CD4-positive, alpha-beta T cell (primary cell): ENCODE measurements around the gene ARAF. TPM values are rescaled to one million over a fixed set of nuclear protein-coding genes. Genes with fewer than 3 reads are reported as not detected.

ENCODE experiments used
- ATAC-seq: fragments of 200-7000 bp; cut with Tn5 transposase; one replicate; pipeline ENCODE4 v1.10.0; 2022; ENCODE audit warnings: mild to moderate bottlenecking; ENCODE audit not compliant: poor library complexity
- CTCF ChIA-PET: fragments of 350-600 bp; sonication (Branson Sonifier 250); formaldehyde crosslinking; loops from one replicate; lab custom pipeline; 2021; ENCODE audit warnings: antibody characterized with exemption, inconsistent platforms; lab: Charles Lee
- POLR2A ChIA-PET: fragments of 350-600 bp; sonication (Branson Sonifier 250); formaldehyde crosslinking; loops from one replicate; lab custom pipeline; 2021; ENCODE audit warnings: antibody characterized with exemption, inconsistent platforms; lab: Charles Lee
- DNase-seq, 14 experiments: peaks; one replicate each; pipeline ENCODE4 v3.0.0-alpha.2; 2013 to 2020; ENCODE audit warnings: mixed read lengths in 2 of 14
- H3K27ac ChIP-seq, 2 donors: one replicate each; pipeline versions ENCODE4 v1.5.1 to v1.7.0; 2013; ENCODE audit warnings: low read length in 2 of 2, low read depth in 1 of 2, mild to moderate bottlenecking in 1 of 2
- H3K27me3 ChIP-seq, 2 experiments: 1 replicate in 1 of 2; 2 replicates in 1 of 2; pipeline versions ENCODE4 v1.6.1 to v1.7.0; 2013; ENCODE audit warnings: low read length in 2 of 2, control low read depth in 1 of 2, mild to moderate bottlenecking in 1 of 2, moderate library complexity in 1 of 2; ENCODE audit not compliant: insufficient read depth in 2 of 2, control insufficient read depth in 1 of 2
- H3K36me3 ChIP-seq: one replicate; pipeline ENCODE4 v1.6.1; 2013; ENCODE audit warnings: low read length, control low read depth; ENCODE audit not compliant: insufficient read depth
- H3K4me1 ChIP-seq: one replicate; pipeline ENCODE4 v1.6.1; 2013; ENCODE audit warnings: low read length, control low read depth; ENCODE audit not compliant: insufficient read depth
- H3K4me3 ChIP-seq: one replicate; pipeline ENCODE4 v1.5.1; 2013; ENCODE audit warnings: mild to moderate bottlenecking, low read length, moderate library complexity
- H3K9me3 ChIP-seq, 2 experiments: 1 replicate in 1 of 2; 2 replicates in 1 of 2; pipeline versions ENCODE4 v1.6.1 to v1.7.0; 2013; ENCODE audit warnings: low read length in 2 of 2, mild to moderate bottlenecking in 2 of 2, control low read depth in 1 of 2, moderate library complexity in 1 of 2; ENCODE audit not compliant: control insufficient read depth in 1 of 2, insufficient read depth in 1 of 2
- H3K27ac Mint-ChIP-seq: one replicate; pipeline ENCODE4 v1.8.0; 2020; ENCODE audit warnings: mixed read lengths
- H3K27me3 Mint-ChIP-seq: one replicate; pipeline ENCODE4 v1.8.0; 2021; ENCODE audit warnings: mixed read lengths
- H3K36me3 Mint-ChIP-seq: one replicate; pipeline ENCODE4 v1.8.0; 2021; ENCODE audit warnings: low read depth, mixed read lengths
- H3K4me1 Mint-ChIP-seq: one replicate; pipeline ENCODE4 v1.8.0; 2021; ENCODE audit warnings: low read depth, mixed read lengths
- H3K4me3 Mint-ChIP-seq: one replicate; pipeline ENCODE4 v1.8.0; 2020; ENCODE audit warnings: mild to moderate bottlenecking, mixed read lengths
- H3K9me3 Mint-ChIP-seq: one replicate; pipeline ENCODE4 v1.8.0; 2020; ENCODE audit warnings: mixed read lengths
- intact Hi-C, 2 experiments: fragments of 100-400 bp; cut with DNase I in 1 of 2; cut with micrococcal nuclease in 1 of 2; formaldehyde crosslinking; loops; one replicate each; pipeline versions ENCODE4 v1.15.1 to v1.9.0; 2023 to 2025; cut with DNase I, micrococcal nuclease
- total RNA-seq, 174 experiments: library from RNA in 2 of 174; stranded (reverse) in 2 of 174; gene quantifications; one replicate each; pipeline ENCODE4 v1.2.3 and lab custom pipeline; 2021 to 2026
- TF ChIP-seq, protein P1 (sequence below): fragments of 200-600 bp; IDR thresholded peaks from one replicate; pipeline ENCODE4 v1.8.0; 2022; ENCODE audit warnings: antibody characterized with exemption, mild to moderate bottlenecking

The ARAF gene
- total RNA-seq, 2 experiments from 2014 or later = 119 to 121 TPM

DNA sequence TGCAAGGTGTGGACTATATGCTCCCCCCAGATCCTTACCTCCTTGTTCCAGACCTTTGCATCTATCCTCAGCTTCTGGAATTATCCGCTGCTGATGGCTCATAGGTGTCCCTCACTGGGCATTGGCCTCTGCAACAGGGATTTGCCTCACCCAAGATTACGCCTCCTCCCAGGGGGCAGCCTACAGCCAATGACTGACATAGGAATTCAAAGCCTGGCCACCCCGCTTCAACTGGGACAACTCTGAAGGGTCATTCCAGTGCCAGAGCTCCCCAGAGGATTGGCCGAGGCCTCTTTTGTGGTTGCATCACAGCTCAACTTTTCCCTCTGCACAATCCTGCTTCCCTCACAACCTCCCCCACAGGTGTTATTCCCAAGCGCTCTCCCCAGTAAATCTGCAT is 53.6 kb downstream of the ARAF start:
- Mint-ChIP-seq H3K27me3 (no peaks in the 10 kb centered on the region), H3K27ac (no peak overlapping the region), H3K4me1 (peaks cover 7% of the 10 kb centered on the region), H3K4me3 (no peak overlapping the region), H3K9me3 (no peaks in the 10 kb centered on the region), H3K36me3 (no peaks in the 10 kb centered on the region)
- H3K27me3 ChIP-seq = no peaks in the 10 kb centered on the region
- ChIA-PET POLR2A (no interaction called here), CTCF (interaction anchor here (1.7 kb wide), 1 partner anchor 29 kb away, joined by 3 read pairs; no protein-coding TSS in a partner anchor)
- no peak overlapping the region for H3K4me3 ChIP-seq
- H3K4me1 ChIP-seq = peaks cover 5% of the 10 kb centered on the region
- TF ChIP-seq, protein P1, sequence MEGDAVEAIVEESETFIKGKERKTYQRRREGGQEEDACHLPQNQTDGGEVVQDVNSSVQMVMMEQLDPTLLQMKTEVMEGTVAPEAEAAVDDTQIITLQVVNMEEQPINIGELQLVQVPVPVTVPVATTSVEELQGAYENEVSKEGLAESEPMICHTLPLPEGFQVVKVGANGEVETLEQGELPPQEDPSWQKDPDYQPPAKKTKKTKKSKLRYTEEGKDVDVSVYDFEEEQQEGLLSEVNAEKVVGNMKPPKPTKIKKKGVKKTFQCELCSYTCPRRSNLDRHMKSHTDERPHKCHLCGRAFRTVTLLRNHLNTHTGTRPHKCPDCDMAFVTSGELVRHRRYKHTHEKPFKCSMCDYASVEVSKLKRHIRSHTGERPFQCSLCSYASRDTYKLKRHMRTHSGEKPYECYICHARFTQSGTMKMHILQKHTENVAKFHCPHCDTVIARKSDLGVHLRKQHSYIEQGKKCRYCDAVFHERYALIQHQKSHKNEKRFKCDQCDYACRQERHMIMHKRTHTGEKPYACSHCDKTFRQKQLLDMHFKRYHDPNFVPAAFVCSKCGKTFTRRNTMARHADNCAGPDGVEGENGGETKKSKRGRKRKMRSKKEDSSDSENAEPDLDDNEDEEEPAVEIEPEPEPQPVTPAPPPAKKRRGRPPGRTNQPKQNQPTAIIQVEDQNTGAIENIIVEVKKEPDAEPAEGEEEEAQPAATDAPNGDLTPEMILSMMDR = no peak
- H3K27ac ChIP-seq = no peak overlapping the region
- H3K36me3 ChIP-seq = no peaks in the 10 kb centered on the region
- DNase-seq (no peak), ATAC-seq (no peak)
- no peaks in the 10 kb centered on the region for H3K9me3 ChIP-seq
- intact Hi-C loops = no loop called here

DNA sequence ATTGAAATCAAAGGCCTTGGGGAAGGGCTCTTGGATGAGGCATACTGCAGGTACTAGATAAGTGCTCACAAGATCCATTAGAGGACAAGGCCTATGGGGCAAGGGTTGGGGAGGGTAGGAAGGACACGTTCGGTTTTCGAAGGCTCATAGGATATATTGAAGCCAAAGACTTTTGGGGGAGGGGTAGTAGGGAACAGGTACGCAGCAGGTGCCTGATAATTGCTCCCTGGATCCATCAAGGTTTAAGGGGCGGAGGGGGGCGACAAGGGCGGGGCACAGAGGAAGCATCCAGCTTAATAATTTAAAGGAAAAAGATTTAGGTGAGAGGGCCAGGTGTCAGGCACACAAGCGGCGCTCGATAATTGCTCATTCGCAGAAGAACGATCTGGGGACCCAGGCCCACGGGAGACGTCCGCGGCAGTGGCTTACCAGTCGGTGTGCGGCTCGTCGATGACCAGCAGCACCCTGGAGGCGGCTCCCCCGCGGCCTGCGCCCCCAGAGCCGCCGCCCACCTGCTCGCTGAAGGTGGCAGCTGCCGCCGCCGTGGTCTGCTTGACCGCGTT is 58.0 kb downstream of the ARAF start:
- peaks cover 21% of the 10 kb centered on the region for H3K4me1 ChIP-seq
- ATAC-seq (no peak), DNase-seq (no peak)
- peak overlapping the region; percentile 61 for H3K4me3 Mint-ChIP-seq
- TF ChIP-seq, protein P1 = no peak
- no peak overlapping the region for H3K27ac Mint-ChIP-seq
- ChIA-PET POLR2A (no interaction called here), CTCF (no interaction called here)
- H3K9me3 ChIP-seq = no peaks in the 10 kb centered on the region
- no peaks in the 10 kb centered on the region for H3K36me3 ChIP-seq
- intact Hi-C loops = no loop called here
- no peaks in the 10 kb centered on the region for H3K27me3 Mint-ChIP-seq
- no peaks in the 10 kb centered on the region for H3K9me3 Mint-ChIP-seq
- peaks cover 25% of the 10 kb centered on the region for H3K4me1 Mint-ChIP-seq
- H3K27ac ChIP-seq = no peak overlapping the region
- H3K27me3 ChIP-seq = no peaks in the 10 kb centered on the region
- H3K36me3 Mint-ChIP-seq = peaks cover 6% of the 10 kb centered on the region
- no peak overlapping the region for H3K4me3 ChIP-seq

DNA sequence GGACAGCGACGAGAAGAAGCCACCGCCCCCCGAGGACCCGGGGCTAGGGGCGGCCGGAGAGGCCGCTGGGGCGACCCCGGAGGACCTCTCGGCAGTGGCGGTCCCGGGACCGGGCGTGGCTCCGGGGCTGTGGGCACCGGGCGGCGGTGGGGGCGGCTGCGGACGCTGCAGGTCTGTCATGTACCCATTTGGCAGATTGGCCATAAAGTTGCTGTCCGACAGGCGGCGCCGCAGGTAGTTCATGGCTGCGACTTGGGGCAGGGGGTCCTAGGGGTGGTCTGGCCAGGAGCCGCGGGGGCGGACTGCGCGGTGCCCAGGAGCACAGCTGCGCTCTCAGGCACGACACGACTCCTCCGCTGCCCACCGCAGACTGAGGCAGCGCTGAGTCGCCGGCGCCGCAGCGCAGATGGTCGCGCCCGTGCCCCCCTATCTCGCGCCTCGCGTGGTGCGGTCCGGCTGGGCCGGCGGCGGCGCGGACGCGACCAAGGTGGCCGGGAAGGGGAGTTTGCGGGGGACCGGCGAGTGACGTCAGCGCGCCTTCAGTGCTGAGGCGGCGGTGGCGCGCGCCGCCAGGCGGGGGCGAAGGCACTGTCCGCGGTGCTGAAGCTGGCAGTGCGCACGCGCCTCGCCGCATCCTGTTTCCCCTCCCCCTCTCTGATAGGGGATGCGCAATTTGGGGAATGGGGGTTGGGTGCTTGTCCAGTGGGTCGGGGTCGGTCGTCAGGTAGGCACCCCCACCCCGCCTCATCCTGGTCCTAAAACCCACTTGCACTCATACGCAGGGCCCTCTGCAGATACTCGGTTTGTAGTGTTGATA is 58.7 kb downstream of the ARAF start, which contains the start of gene SYN1:
Gene SYN1, minus strand, starts transcription at position 372 of the 817 bp plus-strand sequence. Its CDS starts 129 bp downstream, at position 243.
- H3K4me1 Mint-ChIP-seq = peaks cover 28% of the 10 kb centered on the region
- Histone ChIP-seq H3K9me3 (no peaks in the 10 kb centered on the region), H3K4me3 (peak within 1 kb of the TSS; percentile 42), H3K36me3 (no peaks in the 10 kb centered on the region), H3K27me3 (no peaks in the 10 kb centered on the region), H3K4me1 (peaks cover 24% of the 10 kb centered on the region), H3K27ac (no peak within 1 kb of the TSS)
- no peak within 1 kb of the TSS for H3K27ac Mint-ChIP-seq
- ATAC-seq = peak; percentile 80
- CTCF ChIA-PET = no interaction called here
- H3K4me3 Mint-ChIP-seq = peak within 1 kb of the TSS; percentile 61
- peak; percentile 63 to 93 (median 77) for DNase-seq
- POLR2A ChIA-PET = interaction anchor here (0.8 kb wide), 1 partner anchor 24 kb away, joined by 3 read pairs; no protein-coding TSS in a partner anchor
- H3K27me3 Mint-ChIP-seq = no peaks in the 10 kb centered on the region
- H3K36me3 Mint-ChIP-seq = peaks cover 8% of the 10 kb centered on the region
- TF ChIP-seq, protein P1 = no peak
- intact Hi-C loops = loop anchor here in 1 of 2 experiments (5.0 kb wide), 2 partner anchors 37 to 57 kb away; partner anchors contain the start of genes ARAF and TIMP1
- H3K9me3 Mint-ChIP-seq = no peaks in the 10 kb centered on the region
